NCI-H748 (cell line): Measurements from ENCODE around the gene SLC36A4.
"Not testable (repeated sequence)": the region's sequence is repeated elsewhere in the genome, so short reads cannot be mapped to it uniquely, and the experiment has no call there.

Experiments used
- DNase-seq: peaks from one replicate; lab custom pipeline; 2025; ENCODE audit not compliant: unreplicated experiment; lab: John Stamatoyannopoulos, UW

SLC36A4 gene

GRCh38 chr11:93197380-93198214, at the start of gene SLC36A4:
TSS of gene SLC36A4 (minus strand) at chr11:93197991. CDS start at chr11:93197832, 159 bp downstream.
- peak; percentile 90 for DNase-seq

- DNase-seq = not testable (repeated sequence)
Measured at GRCh38 chr11:93246790-93247189, 49.0 kb upstream of the SLC36A4 start.

GRCh38 chr11:93244018-93244417, 46.2 kb upstream of the SLC36A4 start:
- no peak for DNase-seq

GRCh38 chr11:93239966-93240365, 42.2 kb upstream of the SLC36A4 start:
- DNase-seq = no peak

GRCh38 chr11:93238956-93239355, 41.2 kb upstream of the SLC36A4 start:
- no peak for DNase-seq

- DNase-seq = peak; percentile 62
Measured at GRCh38 chr11:93236741-93237675, 39.2 kb upstream of the SLC36A4 start.

GRCh38 chr11:93234602-93235207, 36.9 kb upstream of the SLC36A4 start:
- DNase-seq = peak; percentile 87

GRCh38 chr11:93229876-93230275, 32.1 kb upstream of the SLC36A4 start:
- no peak for DNase-seq

- DNase-seq = peak; percentile 58
Measured at GRCh38 chr11:93225662-93226061, 27.9 kb upstream of the SLC36A4 start.

GRCh38 chr11:93221539-93221938, 23.7 kb upstream of the SLC36A4 start:
- DNase-seq = peak; percentile 95

GRCh38 chr11:93220078-93220477, 22.3 kb upstream of the SLC36A4 start:
- no peak for DNase-seq

- peak; percentile 6 for DNase-seq
Measured at GRCh38 chr11:93219440-93219839, 21.6 kb upstream of the SLC36A4 start.

- DNase-seq = peak; percentile 100
Measured at GRCh38 chr11:93216511-93217101, 18.8 kb upstream of the SLC36A4 start.

- DNase-seq = no peak
Measured at GRCh38 chr11:93213622-93214021, 15.8 kb upstream of the SLC36A4 start.

GRCh38 chr11:93212094-93212493, 14.3 kb upstream of the SLC36A4 start:
- no peak for DNase-seq

GRCh38 chr11:93209466-93209865, 11.7 kb upstream of the SLC36A4 start:
- no peak for DNase-seq

GRCh38 chr11:93208663-93209270, 11.0 kb upstream of the SLC36A4 start:
- no peak for DNase-seq

GRCh38 chr11:93199616-93200015, 1.8 kb upstream of the SLC36A4 start:
- DNase-seq = no peak

GRCh38 chr11:93198215-93198845, 539 bp upstream of the SLC36A4 start:
- peak; percentile 24 for DNase-seq

- DNase-seq = peak; percentile 64
Measured at GRCh38 chr11:93196816-93197379, 893 bp downstream of the SLC36A4 start.
